Measurements from ENCODE around the gene NOS1AP. TPM values are rescaled to one million over a fixed set of nuclear protein-coding genes. Genes with fewer than 3 reads are reported as not detected.

The NOS1AP gene

Small RNA genes within 50 kb of the gene (small RNA-seq; reads per million reads assigned to genes)
- gene MIR4654 (ENCODE audit: low read depth) (not detected), gene MIR556 (ENCODE audit: low read depth) (0.86 reads per million), gene RNA5SP61 (ENCODE audit: low read depth) (not detected)
